OCI-LY1 (cell line): ENCODE data around the gene ABCA9.

Experiments used
- H2AFZ ChIP-seq: fragments of 200-600 bp; sonication (generic), shearing (Covaris generic); 2 replicates; pipeline ENCODE4 v1.6.0; 2014; ENCODE audit warnings: antibody characterized with exemption, mild to moderate bottlenecking, low read length
- H3F3A ChIP-seq: fragments of 200-600 bp; sonication (generic), shearing (Covaris generic); 2 replicates; pipeline ENCODE4 v1.6.0; 2014; ENCODE audit warnings: mild to moderate bottlenecking, antibody characterized with exemption, low read length, moderate library complexity; ENCODE audit not compliant: insufficient read depth
- H3K27ac ChIP-seq: fragments of 200-600 bp; sonication (generic); 2 replicates; pipeline ENCODE4 v1.5.1; 2014; ENCODE audit warnings: low read length, mixed run types, mild to moderate bottlenecking, low read depth; ENCODE audit not compliant: poor library complexity, severe bottlenecking
- H3K27me3 ChIP-seq: fragments of 200-600 bp; sonication (generic); 2 replicates; pipeline ENCODE4 v1.6.0; 2014; ENCODE audit warnings: antibody characterized with exemption, mild to moderate bottlenecking, low read length, moderate library complexity; ENCODE audit not compliant: insufficient read depth
- H3K36me3 ChIP-seq: fragments of 200-600 bp; sonication (generic); 2 replicates; pipeline ENCODE4 v1.6.1; 2014; ENCODE audit warnings: mild to moderate bottlenecking, antibody characterized with exemption, low read length, moderate library complexity, mixed read lengths; ENCODE audit not compliant: insufficient read depth
- H3K4me1 ChIP-seq: fragments of 200-600 bp; sonication (generic); 2 replicates; pipeline ENCODE4 v1.5.1; 2014; ENCODE audit warnings: mild to moderate bottlenecking, low read length, moderate library complexity; ENCODE audit not compliant: insufficient read depth, severe bottlenecking
- H3K4me2 ChIP-seq: fragments of 200-600 bp; sonication (generic), shearing (Covaris generic); 2 replicates; pipeline ENCODE4 v1.6.1; 2014; ENCODE audit warnings: low read length
- H3K4me3 ChIP-seq: fragments of 200-600 bp; sonication (generic); 2 replicates; pipeline ENCODE4 v1.5.1; 2014; ENCODE audit warnings: low read length, low read depth, mild to moderate bottlenecking, mixed read lengths; ENCODE audit not compliant: poor library complexity, severe bottlenecking
- H3K79me2 ChIP-seq: fragments of 200-600 bp; shearing (Covaris generic); 2 replicates; pipeline ENCODE4 v1.6.1; 2016; ENCODE audit warnings: mixed run types, low read length, mixed read lengths; ENCODE audit not compliant: insufficient read depth
- H3K9ac ChIP-seq: fragments of 200-600 bp; sonication (generic), shearing (Covaris generic); 2 replicates; pipeline ENCODE4 v1.6.1; 2014; ENCODE audit warnings: mild to moderate bottlenecking, low read length, mixed read lengths
- H3K9me2 ChIP-seq: fragments of 200-600 bp; sonication (generic), shearing (Covaris generic); 2 replicates; pipeline ENCODE4 v1.6.1; 2014; ENCODE audit warnings: low read depth, mild to moderate bottlenecking, low read length, mixed read lengths
- H3K9me3 ChIP-seq: fragments of 200-600 bp; shearing (Covaris generic); 2 replicates; pipeline ENCODE4 v1.6.1; 2014; ENCODE audit warnings: low read length, mixed read lengths
- H4K20me1 ChIP-seq: fragments of 200-600 bp; sonication (generic), shearing (Covaris generic); 2 replicates; pipeline ENCODE4 v1.6.0; 2016; ENCODE audit warnings: mild to moderate bottlenecking, low read length; ENCODE audit not compliant: insufficient read depth
- EZH2 ChIP-seq: fragments of 200-600 bp; sonication (generic), shearing (Covaris generic); IDR thresholded peaks from 2 replicates; pipeline ENCODE4 v1.8.0; 2017; ENCODE audit warnings: borderline replicate concordance, mixed run types, mild to moderate bottlenecking, antibody characterized with exemption, low read length, moderate library complexity, mixed read lengths
- TF ChIP-seq, protein P1 (sequence below): fragments of 200-600 bp; sonication (generic), shearing (Covaris generic); IDR thresholded peaks from 2 replicates; pipeline ENCODE4 v1.5.1; 2017; ENCODE audit warnings: mild to moderate bottlenecking, antibody characterized with exemption, low read length, moderate library complexity, mixed read lengths

The ABCA9 gene, protein sequence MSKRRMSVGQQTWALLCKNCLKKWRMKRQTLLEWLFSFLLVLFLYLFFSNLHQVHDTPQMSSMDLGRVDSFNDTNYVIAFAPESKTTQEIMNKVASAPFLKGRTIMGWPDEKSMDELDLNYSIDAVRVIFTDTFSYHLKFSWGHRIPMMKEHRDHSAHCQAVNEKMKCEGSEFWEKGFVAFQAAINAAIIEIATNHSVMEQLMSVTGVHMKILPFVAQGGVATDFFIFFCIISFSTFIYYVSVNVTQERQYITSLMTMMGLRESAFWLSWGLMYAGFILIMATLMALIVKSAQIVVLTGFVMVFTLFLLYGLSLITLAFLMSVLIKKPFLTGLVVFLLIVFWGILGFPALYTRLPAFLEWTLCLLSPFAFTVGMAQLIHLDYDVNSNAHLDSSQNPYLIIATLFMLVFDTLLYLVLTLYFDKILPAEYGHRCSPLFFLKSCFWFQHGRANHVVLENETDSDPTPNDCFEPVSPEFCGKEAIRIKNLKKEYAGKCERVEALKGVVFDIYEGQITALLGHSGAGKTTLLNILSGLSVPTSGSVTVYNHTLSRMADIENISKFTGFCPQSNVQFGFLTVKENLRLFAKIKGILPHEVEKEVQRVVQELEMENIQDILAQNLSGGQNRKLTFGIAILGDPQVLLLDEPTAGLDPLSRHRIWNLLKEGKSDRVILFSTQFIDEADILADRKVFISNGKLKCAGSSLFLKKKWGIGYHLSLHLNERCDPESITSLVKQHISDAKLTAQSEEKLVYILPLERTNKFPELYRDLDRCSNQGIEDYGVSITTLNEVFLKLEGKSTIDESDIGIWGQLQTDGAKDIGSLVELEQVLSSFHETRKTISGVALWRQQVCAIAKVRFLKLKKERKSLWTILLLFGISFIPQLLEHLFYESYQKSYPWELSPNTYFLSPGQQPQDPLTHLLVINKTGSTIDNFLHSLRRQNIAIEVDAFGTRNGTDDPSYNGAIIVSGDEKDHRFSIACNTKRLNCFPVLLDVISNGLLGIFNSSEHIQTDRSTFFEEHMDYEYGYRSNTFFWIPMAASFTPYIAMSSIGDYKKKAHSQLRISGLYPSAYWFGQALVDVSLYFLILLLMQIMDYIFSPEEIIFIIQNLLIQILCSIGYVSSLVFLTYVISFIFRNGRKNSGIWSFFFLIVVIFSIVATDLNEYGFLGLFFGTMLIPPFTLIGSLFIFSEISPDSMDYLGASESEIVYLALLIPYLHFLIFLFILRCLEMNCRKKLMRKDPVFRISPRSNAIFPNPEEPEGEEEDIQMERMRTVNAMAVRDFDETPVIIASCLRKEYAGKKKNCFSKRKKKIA (N-terminal part only)

DNA sequence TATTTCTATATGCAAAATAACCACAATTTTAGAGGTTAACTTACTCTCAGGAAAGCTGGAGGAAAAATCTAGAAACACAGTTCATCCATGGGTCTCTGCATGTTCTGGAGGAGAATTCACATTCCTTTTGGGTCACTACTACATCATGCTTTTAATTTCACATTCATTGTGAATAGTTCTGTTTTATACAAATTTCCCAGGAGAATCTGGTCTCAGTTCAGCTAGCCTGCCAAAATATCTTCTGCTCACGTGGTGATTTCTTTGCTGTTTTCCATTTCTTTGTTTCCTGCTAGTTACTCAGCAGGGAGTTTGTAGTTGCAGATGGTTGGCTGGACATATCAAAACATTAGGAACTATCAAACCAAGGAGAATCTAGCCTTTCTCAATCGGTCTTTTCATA, at the start of gene ABCA9:
TSS of gene ABCA9 (minus strand) at position 106 of the 400 bp plus-strand sequence. CDS start 9,801 bp downstream, outside the sequence.
- TF ChIP-seq EZH2, result no peak
- TF ChIP-seq, protein P1, sequence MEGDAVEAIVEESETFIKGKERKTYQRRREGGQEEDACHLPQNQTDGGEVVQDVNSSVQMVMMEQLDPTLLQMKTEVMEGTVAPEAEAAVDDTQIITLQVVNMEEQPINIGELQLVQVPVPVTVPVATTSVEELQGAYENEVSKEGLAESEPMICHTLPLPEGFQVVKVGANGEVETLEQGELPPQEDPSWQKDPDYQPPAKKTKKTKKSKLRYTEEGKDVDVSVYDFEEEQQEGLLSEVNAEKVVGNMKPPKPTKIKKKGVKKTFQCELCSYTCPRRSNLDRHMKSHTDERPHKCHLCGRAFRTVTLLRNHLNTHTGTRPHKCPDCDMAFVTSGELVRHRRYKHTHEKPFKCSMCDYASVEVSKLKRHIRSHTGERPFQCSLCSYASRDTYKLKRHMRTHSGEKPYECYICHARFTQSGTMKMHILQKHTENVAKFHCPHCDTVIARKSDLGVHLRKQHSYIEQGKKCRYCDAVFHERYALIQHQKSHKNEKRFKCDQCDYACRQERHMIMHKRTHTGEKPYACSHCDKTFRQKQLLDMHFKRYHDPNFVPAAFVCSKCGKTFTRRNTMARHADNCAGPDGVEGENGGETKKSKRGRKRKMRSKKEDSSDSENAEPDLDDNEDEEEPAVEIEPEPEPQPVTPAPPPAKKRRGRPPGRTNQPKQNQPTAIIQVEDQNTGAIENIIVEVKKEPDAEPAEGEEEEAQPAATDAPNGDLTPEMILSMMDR, result no peak
- H3K9ac ChIP-seq, result no peak within 1 kb of the TSS
- no peak within 1 kb of the TSS for H3K27ac ChIP-seq
- H3K9me2 ChIP-seq, result no peaks in the 10 kb centered on the region
- H3K4me3 ChIP-seq, result no peak within 1 kb of the TSS
- no peaks in the 10 kb centered on the region for H3K27me3 ChIP-seq
- no peaks in the 10 kb centered on the region for H3K79me2 ChIP-seq
- peaks cover 8% of the 10 kb centered on the region for H3K4me1 ChIP-seq
- no peaks in the 10 kb centered on the region for H4K20me1 ChIP-seq
- H3F3A ChIP-seq, result no peaks in the 10 kb centered on the region
- no peak within 1 kb of the TSS for H2AFZ ChIP-seq
- no peaks in the 10 kb centered on the region for H3K36me3 ChIP-seq
- no peaks in the 10 kb centered on the region for H3K9me3 ChIP-seq
- no peak within 1 kb of the TSS for H3K4me2 ChIP-seq

DNA sequence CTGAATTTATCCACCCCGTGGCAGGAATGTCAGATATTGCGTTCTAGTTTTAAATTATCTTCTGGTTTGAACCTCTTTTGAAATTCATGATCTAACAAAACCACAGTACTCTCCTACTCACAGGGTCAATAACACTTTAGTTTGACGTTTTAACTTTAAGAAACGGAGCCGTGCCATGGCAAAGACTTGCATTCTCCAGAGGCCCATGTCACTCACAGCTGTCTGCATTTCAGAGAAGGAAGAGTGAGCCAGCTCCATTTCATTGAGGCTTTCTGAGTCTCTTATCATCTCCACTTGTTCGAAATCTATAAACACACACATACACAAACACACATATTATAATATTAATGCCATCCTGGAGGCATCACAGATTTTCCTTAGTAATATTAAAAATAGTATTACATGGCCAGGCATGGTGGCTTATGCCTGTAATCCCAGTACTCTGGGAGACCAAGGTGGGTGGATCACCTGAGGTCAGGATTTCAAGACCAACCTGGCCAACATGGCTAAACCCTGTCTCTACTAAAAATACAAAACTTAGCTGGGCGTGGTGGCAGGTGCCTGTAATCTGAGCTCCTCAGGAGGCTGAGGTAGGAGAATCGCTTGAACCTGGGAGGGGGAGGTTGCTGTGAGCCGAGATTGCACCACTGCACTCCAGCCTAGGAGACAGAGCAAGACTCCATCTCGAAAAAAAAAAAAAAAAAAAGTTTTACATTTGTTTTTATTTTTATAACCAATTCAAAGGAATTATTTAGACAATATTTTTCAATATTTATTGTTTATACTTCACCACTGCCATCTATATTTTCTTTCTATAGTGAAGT, 45.4 kb upstream of the ABCA9 start:
- Histone ChIP-seq H3K9ac (no peak overlapping the region), H3K4me3 (no peak overlapping the region), H4K20me1 (no peaks in the 10 kb centered on the region), H3K27ac (no peak overlapping the region), H3K79me2 (no peaks in the 10 kb centered on the region), H2AFZ (no peak overlapping the region), H3K4me1 (no peaks in the 10 kb centered on the region), H3K9me2 (no peaks in the 10 kb centered on the region), H3K27me3 (no peaks in the 10 kb centered on the region), H3K9me3 (no peaks in the 10 kb centered on the region), H3F3A (no peaks in the 10 kb centered on the region), H3K36me3 (no peaks in the 10 kb centered on the region), H3K4me2 (no peak overlapping the region)
- TF ChIP-seq, protein P1, result no peak
- TF ChIP-seq EZH2, result no peak
